Upper lobe of right lung (tissue), 1 donor: ENCODE data around the gene GALE. TPM values are rescaled to one million over a fixed set of nuclear protein-coding genes. Genes with fewer than 3 reads are reported as not detected.

Source experiments
- ATAC-seq: fragments of 200-7000 bp; cut with Tn5 transposase; one replicate; pipeline ENCODE4 v1.9.1; 2020; ENCODE audit warnings: mild to moderate bottlenecking, moderate library complexity
- DNase-seq: peaks from one replicate; pipeline ENCODE4 v3.0.0-alpha.2; 2020
- H3K27ac ChIP-seq: fragments of 200-600 bp; one replicate; pipeline ENCODE4 v1.8.0; 2022
- H3K27me3 ChIP-seq: fragments of 200-600 bp; one replicate; pipeline ENCODE4 v1.8.0; 2022; ENCODE audit warnings: mild to moderate bottlenecking
- H3K36me3 ChIP-seq: fragments of 200-600 bp; one replicate; pipeline ENCODE4 v1.8.0; 2022
- H3K4me1 ChIP-seq: fragments of 200-600 bp; one replicate; pipeline ENCODE4 v1.8.0; 2022
- H3K4me3 ChIP-seq: fragments of 200-600 bp; one replicate; pipeline ENCODE4 v1.8.0; 2022; ENCODE audit warnings: mild to moderate bottlenecking
- H3K9me3 ChIP-seq: fragments of 200-600 bp; one replicate; pipeline ENCODE4 v1.8.0; 2022
- CTCF ChIP-seq: fragments of 200-600 bp; IDR thresholded peaks from one replicate; pipeline ENCODE4 v1.8.0; 2022; ENCODE audit warnings: antibody characterized with exemption
- intact Hi-C: fragments of 100-400 bp; cut with DNase I; formaldehyde crosslinking; loops from one replicate; pipeline ENCODE4 v1.11.0; 2022
- total RNA-seq: library from RNA; stranded (reverse); fragmentation: NEBNext Ultra II Directional; extraction: Animal tissue kit (Norgen Biotek cat#: 25700); gene quantifications from one replicate; pipeline ENCODE4 v1.2.1, GENCODE V29; 2021
- donor health status: DM: no; HTN: yes; CAD: no; lungs with severe emphysema.

Gene GALE
- total RNA-seq, 1 donor from 2014 or later, result 62.9 TPM

DNA sequence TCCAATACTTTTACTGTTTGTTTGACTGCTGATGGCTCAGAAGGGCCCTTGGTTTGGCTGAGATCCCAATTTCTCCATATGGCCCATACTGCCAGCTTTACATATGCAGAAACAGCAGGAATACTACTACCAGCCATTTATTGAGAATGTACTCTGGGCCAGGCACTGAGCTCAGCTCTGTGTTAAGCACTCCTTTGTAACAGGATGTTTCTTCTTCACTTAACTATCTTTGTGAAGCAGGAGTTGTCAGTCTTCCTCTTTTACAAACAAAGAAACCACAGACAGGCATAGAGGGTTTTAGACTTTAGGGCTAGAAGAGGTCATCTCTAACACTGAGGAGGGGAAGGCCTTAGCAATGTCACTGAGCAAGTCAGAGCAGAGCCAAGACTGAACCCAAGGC is 16.4 kb upstream of the GALE start:
- Histone ChIP-seq H3K27ac (no peak overlapping the region), H3K9me3 (no peaks in the 10 kb centered on the region), H3K36me3 (peaks cover 78% of the 10 kb centered on the region), H3K4me3 (no peak overlapping the region), H3K4me1 (no peaks in the 10 kb centered on the region), H3K27me3 (no peaks in the 10 kb centered on the region)
- DNase-seq (no peak), ATAC-seq (no peak)
- intact Hi-C loops, result no loop called here
- TF ChIP-seq CTCF, result no peak

DNA sequence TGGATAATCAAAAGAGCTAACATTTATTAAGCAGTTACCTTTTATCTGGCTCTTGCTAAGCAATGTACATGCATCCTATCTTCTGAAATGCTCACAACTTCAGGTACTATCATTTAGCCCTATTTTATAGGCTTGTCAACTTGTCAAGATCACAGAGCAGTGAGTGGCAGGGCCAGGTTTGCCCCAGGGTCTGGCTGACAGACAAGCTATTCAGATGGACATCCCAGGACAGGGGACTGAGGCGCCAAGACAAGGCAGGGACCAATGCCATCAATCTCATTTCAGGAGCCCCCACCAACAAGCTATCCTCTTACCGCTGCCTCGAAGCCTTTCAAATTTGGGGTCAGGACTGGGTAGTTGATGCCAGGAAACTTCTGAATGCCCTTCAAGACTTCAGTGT is 15.8 kb upstream of the GALE start:
- DNase-seq, result no peak
- H3K9me3 ChIP-seq, result no peaks in the 10 kb centered on the region
- peaks cover 83% of the 10 kb centered on the region for H3K36me3 ChIP-seq
- no peak overlapping the region for H3K4me3 ChIP-seq
- no peak overlapping the region for H3K27ac ChIP-seq
- no peak for TF ChIP-seq CTCF
- no peaks in the 10 kb centered on the region for H3K27me3 ChIP-seq
- no peaks in the 10 kb centered on the region for H3K4me1 ChIP-seq
- no peak for ATAC-seq
- intact Hi-C loops, result no loop called here

DNA sequence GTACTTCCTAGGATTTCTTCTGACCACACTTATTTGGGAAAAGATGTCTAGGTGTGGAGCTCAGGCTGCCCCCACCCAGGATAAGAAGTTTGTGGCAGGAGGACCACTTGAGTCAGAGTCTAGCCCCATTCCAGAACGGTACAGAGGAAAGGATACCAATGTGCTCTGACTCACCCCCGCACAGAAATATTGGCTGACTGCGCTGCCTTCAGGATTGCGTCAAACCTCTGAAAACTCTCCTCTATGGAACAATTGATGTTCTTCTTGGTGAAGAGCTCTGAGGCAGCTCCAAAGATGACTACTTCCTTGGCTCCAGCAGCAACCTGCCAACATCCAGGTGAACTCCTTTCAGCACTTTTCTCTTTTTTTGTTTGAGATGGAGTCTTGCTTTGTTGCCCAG is 13.5 kb upstream of the GALE start:
- H3K9me3 ChIP-seq, result no peaks in the 10 kb centered on the region
- peaks cover 68% of the 10 kb centered on the region for H3K36me3 ChIP-seq
- peaks cover 10% of the 10 kb centered on the region for H3K4me1 ChIP-seq
- no peak overlapping the region for H3K27ac ChIP-seq
- ATAC-seq, result no peak
- intact Hi-C loops, result no loop called here
- TF ChIP-seq CTCF, result no peak
- DNase-seq, result no peak
- H3K4me3 ChIP-seq, result no peak overlapping the region
- H3K27me3 ChIP-seq, result no peaks in the 10 kb centered on the region

DNA sequence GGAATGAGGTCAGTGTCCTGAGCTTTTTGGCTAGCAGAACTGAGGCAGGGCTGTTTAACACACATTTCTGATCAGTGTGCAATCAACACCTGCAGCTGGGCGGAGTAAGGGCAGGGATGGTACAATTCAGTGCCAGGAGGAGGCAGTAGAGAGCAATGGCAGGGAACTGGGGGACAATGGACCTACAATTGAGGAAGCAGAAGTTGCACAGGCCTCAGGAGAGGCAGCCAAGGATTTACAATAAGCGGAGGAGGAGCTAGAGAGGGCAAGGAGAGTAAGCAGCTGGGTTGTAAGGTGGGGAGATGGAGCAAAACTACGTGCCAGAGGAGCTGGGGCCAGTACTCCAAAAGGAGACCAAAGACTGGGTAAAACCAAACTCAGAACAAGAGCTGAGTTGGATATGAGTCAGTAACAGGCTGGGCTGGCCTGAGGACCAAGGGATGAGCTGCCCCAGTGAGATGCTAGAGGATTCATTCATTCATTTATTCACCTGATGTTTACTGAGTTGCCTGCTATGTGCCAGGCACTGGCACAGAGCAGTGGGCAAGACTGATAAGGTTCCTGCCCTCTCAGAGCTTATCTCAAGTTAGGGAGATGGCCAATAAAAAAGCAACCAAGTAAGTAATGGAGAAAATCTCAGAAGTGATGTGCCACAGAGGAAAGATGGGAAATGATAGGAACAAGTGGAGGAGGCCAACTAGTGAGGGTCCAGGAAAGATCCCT is 10.4 kb upstream of the GALE start:
- Histone ChIP-seq H3K36me3 (peaks cover 57% of the 10 kb centered on the region), H3K4me3 (no peak overlapping the region), H3K27me3 (no peaks in the 10 kb centered on the region), H3K27ac (no peak overlapping the region), H3K9me3 (no peaks in the 10 kb centered on the region), H3K4me1 (peaks cover 10% of the 10 kb centered on the region)
- ATAC-seq (peak; percentile 92), DNase-seq (no peak)
- peak; percentile 63 for TF ChIP-seq CTCF
- intact Hi-C loops, result no loop called here

DNA sequence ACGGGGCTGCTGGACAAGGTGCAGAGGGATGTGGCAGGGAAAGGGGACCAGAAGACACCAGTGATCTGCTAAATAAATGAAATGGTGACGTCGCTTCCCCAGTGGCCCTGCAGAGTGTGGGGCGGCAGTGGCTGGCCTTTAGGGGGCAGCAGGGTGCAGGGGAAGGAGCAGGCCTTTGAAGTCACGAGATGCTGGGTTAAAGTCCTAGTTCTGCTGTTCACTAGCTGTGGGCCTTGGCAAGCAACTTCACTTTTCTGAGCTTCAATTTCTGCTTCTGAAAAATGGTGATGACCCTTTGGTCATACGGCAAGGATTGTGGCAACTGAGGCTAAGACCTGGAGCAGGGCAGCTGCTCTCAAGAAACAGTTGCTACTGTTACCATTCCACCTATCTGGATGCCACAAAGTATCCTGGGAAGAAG is 9.2 kb upstream of the GALE start:
- ATAC-seq, result peak; percentile 94
- H3K27me3 ChIP-seq, result no peaks in the 10 kb centered on the region
- no peak overlapping the region for H3K4me3 ChIP-seq
- no peaks in the 10 kb centered on the region for H3K9me3 ChIP-seq
- peaks cover 52% of the 10 kb centered on the region for H3K36me3 ChIP-seq
- peaks cover 10% of the 10 kb centered on the region for H3K4me1 ChIP-seq
- peak; percentile 81 for TF ChIP-seq CTCF
- peak overlapping the region; percentile 58 for H3K27ac ChIP-seq
- intact Hi-C loops, result no loop called here
- peak; percentile 91 for DNase-seq

GRCh38 chr1:23807453-23807852 is 6.9 kb upstream of the GALE start:
- Histone ChIP-seq H3K27ac (no peak overlapping the region), H3K4me3 (no peak overlapping the region), H3K4me1 (peaks cover 10% of the 10 kb centered on the region), H3K9me3 (no peaks in the 10 kb centered on the region), H3K36me3 (peaks cover 34% of the 10 kb centered on the region), H3K27me3 (no peaks in the 10 kb centered on the region)
- no peak for TF ChIP-seq CTCF
- ATAC-seq (no peak), DNase-seq (no peak)
- intact Hi-C loops, result no loop called here
